ENCODE measurements around the gene EEF1G. TPM values are rescaled to one million over a fixed set of nuclear protein-coding genes. Genes with fewer than 3 reads are reported as not detected.

Gene EEF1G
- total RNA-seq, 1 experiment from 2014 or later, result 1,705 TPM

Other genes starting within 250 kb of the EEF1G start
- gene ASRGL1, start 236.4 kb downstream of the EEF1G start, total RNA-seq (2014; rRNA removed; shearing (Covaris generic)), result 0.81 and 4.8 TPM in 2 replicates
- not detected in 2 replicates for gene SCGB1A1, start 154.9 kb downstream of the EEF1G start, total RNA-seq (2014; rRNA removed; shearing (Covaris generic))
- gene AHNAK, start 27.1 kb downstream of the EEF1G start, total RNA-seq (2014; rRNA removed; shearing (Covaris generic)), result 306 and 345 TPM in 2 replicates
- gene TUT1, start 17.6 kb upstream of the EEF1G start, total RNA-seq (2014; rRNA removed; shearing (Covaris generic)), result 8.5 and 10.1 TPM in 2 replicates
- 128 and 214 TPM in 2 replicates for gene MTA2, start 28.0 kb upstream of the EEF1G start, total RNA-seq (2014; rRNA removed; shearing (Covaris generic))
- gene EML3, start 38.9 kb upstream of the EEF1G start, total RNA-seq (2014; rRNA removed; shearing (Covaris generic)), result 19.8 and 28.1 TPM in 2 replicates
- gene ROM1, start 39.4 kb upstream of the EEF1G start, total RNA-seq (2014; rRNA removed; shearing (Covaris generic)), result 3.1 and 10.4 TPM in 2 replicates
- 82.5 and 145 TPM in 2 replicates for gene B3GAT3, start 48.1 kb upstream of the EEF1G start, total RNA-seq (2014; rRNA removed; shearing (Covaris generic))
- 356 and 500 TPM in 2 replicates for gene GANAB, start 72.7 kb upstream of the EEF1G start, total RNA-seq (2014; rRNA removed; shearing (Covaris generic))
- gene INTS5, start 79.4 kb upstream of the EEF1G start, total RNA-seq (2014; rRNA removed; shearing (Covaris generic)), result 26.6 and 26.8 TPM in 2 replicates
- 103 and 121 TPM in 2 replicates for gene C11orf98, start 91.3 kb upstream of the EEF1G start, total RNA-seq (2014; rRNA removed; shearing (Covaris generic))
- gene CSKMT, start 91.4 kb upstream of the EEF1G start, total RNA-seq (2014; rRNA removed; shearing (Covaris generic)), result 9.8 and 15.7 TPM in 2 replicates
- 14.9 and 30.6 TPM in 2 replicates for gene UQCC3, start 97.8 kb upstream of the EEF1G start, total RNA-seq (2014; rRNA removed; shearing (Covaris generic))
- 2.1 and 10.1 TPM in 2 replicates for gene LBHD1, start 98.4 kb upstream of the EEF1G start, total RNA-seq (2014; rRNA removed; shearing (Covaris generic))
- 162 and 208 TPM in 2 replicates for gene UBXN1, start 105.2 kb upstream of the EEF1G start, total RNA-seq (2014; rRNA removed; shearing (Covaris generic))
- gene LRRN4CL, start 115.6 kb upstream of the EEF1G start, total RNA-seq (2014; rRNA removed; shearing (Covaris generic)), result 0.55 and 0.85 TPM in 2 replicates
- 51.4 and 138 TPM in 2 replicates for gene BSCL2, start 133.5 kb upstream of the EEF1G start, total RNA-seq (2014; rRNA removed; shearing (Covaris generic))
- not detected in 2 replicates for gene GNG3, start 133.8 kb upstream of the EEF1G start, total RNA-seq (2014; rRNA removed; shearing (Covaris generic))
- gene HNRNPUL2, start 153.6 kb upstream of the EEF1G start, total RNA-seq (2014; rRNA removed; shearing (Covaris generic)), result 9.8 and 18.6 TPM in 2 replicates
- gene TTC9C, start 154.6 kb upstream of the EEF1G start, total RNA-seq (2014; rRNA removed; shearing (Covaris generic)), result 47.6 and 51.3 TPM in 2 replicates
- gene ZBTB3, start 180.3 kb upstream of the EEF1G start, total RNA-seq (2014; rRNA removed; shearing (Covaris generic)), result 8.3 and 10.8 TPM in 2 replicates
- 224 and 259 TPM in 2 replicates for gene POLR2G, start 187.7 kb upstream of the EEF1G start, total RNA-seq (2014; rRNA removed; shearing (Covaris generic))
- gene TAF6L, start 197.5 kb upstream of the EEF1G start, total RNA-seq (2014; rRNA removed; shearing (Covaris generic)), result 19.7 and 28.9 TPM in 2 replicates
- 92.8 and 131 TPM in 2 replicates for gene TMEM179B, start 213.5 kb upstream of the EEF1G start, total RNA-seq (2014; rRNA removed; shearing (Covaris generic))
- gene TMEM223, start 218.1 kb upstream of the EEF1G start, total RNA-seq (2014; rRNA removed; shearing (Covaris generic)), result 39.7 and 42.4 TPM in 2 replicates
- gene NXF1, start 231.5 kb upstream of the EEF1G start, total RNA-seq (2014; rRNA removed; shearing (Covaris generic)), result 33.6 and 33.8 TPM in 2 replicates